ENCODE measurements around the gene GP9. TPM values are rescaled to one million over a fixed set of nuclear protein-coding genes. Genes with fewer than 3 reads are reported as not detected.

Gene GP9
- total RNA-seq, 6 experiments from 2014 or later, result 0.50 TPM; not detected in 5

DNA sequence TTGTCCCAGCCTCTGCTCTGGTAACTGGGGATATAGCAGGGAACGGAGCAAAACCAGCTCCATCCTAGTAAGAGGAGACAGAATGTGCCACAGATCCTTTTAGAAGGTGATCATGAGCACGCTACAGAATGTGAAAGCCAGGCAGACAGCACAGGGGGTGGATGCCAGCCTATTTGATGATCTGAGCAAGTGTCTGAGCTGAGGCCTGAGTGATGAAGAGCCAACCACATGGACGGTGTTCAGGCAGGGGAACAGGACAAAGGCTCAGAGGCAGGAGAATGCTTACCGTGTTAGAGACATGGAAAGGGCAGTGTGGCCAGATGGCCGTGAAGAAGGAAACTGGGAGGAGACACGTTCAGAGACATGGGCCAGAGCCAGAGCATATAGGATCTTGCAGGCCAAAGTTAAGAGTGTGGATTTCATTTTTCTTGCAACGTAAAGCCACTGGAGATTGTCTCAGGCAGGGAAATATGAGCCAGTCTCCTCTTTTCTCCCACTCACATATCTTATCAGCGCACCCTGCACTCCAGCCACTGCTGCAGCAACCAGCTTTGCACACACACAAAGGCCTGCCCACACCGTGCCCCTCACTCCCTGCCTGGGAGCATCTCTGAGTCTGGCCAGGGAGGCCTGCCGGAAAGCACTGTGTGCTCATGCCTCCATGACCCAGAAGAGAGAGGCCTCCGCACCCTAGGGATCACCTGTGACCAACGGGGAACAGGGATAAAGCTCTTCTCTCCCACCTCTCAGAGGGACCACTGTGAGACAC is 41.0 kb downstream of the GP9 start:
- Histone ChIP-seq H3K36me3 (peaks cover 0 to 6% (median 2%) of the 10 kb centered on the region in 4 donors), H3K27ac (no peak overlapping the region), H3K4me3 (no peak overlapping the region), H3K9me3 (no peaks in the 10 kb centered on the region), H3K27me3 (no peaks in the 10 kb centered on the region), H3K4me1 (peaks cover 0 to 23% (median 0%) of the 10 kb centered on the region in 4 donors)
- DNase-seq, result no peak
- intact Hi-C loops (cut with DNase I), result no loop called here
- TF ChIP-seq, protein P1, sequence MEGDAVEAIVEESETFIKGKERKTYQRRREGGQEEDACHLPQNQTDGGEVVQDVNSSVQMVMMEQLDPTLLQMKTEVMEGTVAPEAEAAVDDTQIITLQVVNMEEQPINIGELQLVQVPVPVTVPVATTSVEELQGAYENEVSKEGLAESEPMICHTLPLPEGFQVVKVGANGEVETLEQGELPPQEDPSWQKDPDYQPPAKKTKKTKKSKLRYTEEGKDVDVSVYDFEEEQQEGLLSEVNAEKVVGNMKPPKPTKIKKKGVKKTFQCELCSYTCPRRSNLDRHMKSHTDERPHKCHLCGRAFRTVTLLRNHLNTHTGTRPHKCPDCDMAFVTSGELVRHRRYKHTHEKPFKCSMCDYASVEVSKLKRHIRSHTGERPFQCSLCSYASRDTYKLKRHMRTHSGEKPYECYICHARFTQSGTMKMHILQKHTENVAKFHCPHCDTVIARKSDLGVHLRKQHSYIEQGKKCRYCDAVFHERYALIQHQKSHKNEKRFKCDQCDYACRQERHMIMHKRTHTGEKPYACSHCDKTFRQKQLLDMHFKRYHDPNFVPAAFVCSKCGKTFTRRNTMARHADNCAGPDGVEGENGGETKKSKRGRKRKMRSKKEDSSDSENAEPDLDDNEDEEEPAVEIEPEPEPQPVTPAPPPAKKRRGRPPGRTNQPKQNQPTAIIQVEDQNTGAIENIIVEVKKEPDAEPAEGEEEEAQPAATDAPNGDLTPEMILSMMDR (IDR thresholded peaks at IDR 0.05), result no peak
- no peak for TF ChIP-seq POLR2A (IDR thresholded peaks at IDR 0.05)
- WGBS (ENCODE audit: insufficient coverage, low coverage, low lambda C conversion rate, missing lambda C conversion rate), result 74% methylated on average over 6 of the region's 12 CpGs
- ATAC-seq, result no peak

DNA sequence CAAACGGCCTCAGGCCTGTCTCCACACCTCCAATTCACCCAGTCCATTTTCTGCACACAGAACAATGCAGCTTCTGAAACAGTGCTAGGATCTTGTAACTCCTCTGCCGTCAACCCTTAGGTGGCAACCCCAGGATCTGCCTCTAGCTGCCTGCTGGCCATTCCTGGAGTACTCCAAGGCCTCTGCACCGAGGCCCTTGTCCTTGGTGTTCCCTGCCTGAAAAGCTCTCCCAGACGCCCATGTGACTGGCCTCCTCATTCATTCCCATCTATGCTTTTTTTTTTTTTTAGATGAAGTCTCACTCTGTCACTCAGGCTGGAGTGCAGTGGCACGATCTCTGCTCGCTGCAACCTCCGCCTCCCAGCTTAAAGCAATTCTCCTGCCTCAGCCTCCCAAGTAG is 42.7 kb downstream of the GP9 start:
- ATAC-seq, result no peak
- Histone ChIP-seq H3K27ac (no peak overlapping the region), H3K27me3 (no peaks in the 10 kb centered on the region), H3K4me3 (no peak overlapping the region), H3K4me1 (peaks cover 0 to 40% (median 8%) of the 10 kb centered on the region in 4 donors), H3K36me3 (peaks cover 0 to 11% (median 5%) of the 10 kb centered on the region in 4 donors), H3K9me3 (no peaks in the 10 kb centered on the region)
- TF ChIP-seq, protein P1 (IDR thresholded peaks at IDR 0.05), result no peak
- no peak for TF ChIP-seq POLR2A (IDR thresholded peaks at IDR 0.05)
- intact Hi-C loops (cut with DNase I), result no loop called here
- WGBS (ENCODE audit: insufficient coverage, low coverage, low lambda C conversion rate, missing lambda C conversion rate), result 82% methylated on average over 7 of the region's 7 CpGs
- DNase-seq, result no peak

DNA sequence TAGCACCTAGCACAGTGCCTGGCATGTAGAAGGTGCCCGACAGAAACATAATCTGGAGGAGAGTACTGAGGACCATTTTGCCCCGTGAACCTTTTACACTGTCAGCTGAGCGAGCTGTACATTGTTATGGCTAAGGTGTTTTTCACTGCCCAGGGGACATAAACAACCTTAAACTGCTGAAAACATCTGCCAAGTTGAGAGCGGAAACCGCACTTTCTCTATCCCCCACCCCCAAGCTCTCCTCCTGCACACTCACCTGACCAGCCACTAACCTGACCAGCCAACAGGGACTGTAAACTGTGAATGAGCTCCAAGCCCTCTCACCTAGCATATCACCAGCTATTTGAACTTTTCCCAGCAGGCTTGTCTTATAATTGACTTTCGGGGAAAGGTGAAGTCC is 43.5 kb downstream of the GP9 start:
- H3K4me3 ChIP-seq, result no peak overlapping the region
- intact Hi-C loops (cut with DNase I), result no loop called here
- TF ChIP-seq POLR2A (IDR thresholded peaks at IDR 0.05), result no peak
- TF ChIP-seq, protein P1 (IDR thresholded peaks at IDR 0.05), result no peak
- WGBS (ENCODE audit: insufficient coverage, low coverage, low lambda C conversion rate, missing lambda C conversion rate), result 96% methylated on average over 2 of the region's 6 CpGs
- H3K27ac ChIP-seq, result no peak overlapping the region
- H3K36me3 ChIP-seq, result peaks cover 4 to 13% (median 8%) of the 10 kb centered on the region in 4 donors
- DNase-seq, result no peak
- H3K9me3 ChIP-seq, result no peaks in the 10 kb centered on the region
- H3K27me3 ChIP-seq, result no peaks in the 10 kb centered on the region
- no peak for ATAC-seq
- H3K4me1 ChIP-seq, result peaks cover 0 to 44% (median 11%) of the 10 kb centered on the region in 4 donors

DNA sequence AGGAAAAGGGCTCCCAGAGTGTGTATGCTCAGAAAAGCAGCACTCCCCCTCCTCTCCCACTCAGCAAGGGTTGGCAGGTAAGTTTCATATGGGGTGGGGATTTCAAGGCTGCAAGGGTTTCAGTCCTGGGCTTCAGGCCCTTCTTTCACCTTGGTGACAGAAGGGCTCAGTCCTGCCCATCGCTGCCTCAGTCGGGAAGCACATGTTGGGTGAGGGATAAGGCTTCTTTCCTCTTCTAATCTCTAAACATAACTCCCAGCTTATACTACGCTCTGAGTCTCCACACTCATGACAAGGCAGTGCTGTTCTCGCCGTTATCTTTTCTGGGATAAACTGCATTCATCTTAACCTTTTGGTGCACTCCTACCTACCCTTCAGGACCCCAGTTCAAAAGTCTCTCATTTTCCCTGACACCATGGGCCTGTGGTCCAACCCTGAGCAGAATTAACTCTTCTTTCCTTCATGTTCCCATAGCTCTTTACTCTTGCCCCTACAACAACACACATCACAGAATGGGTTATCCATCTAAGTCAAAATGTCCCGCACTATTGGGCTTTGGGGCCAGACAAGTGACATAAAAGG is 44.0 kb downstream of the GP9 start:
- intact Hi-C loops (cut with DNase I), result no loop called here
- WGBS (ENCODE audit: insufficient coverage, low coverage, low lambda C conversion rate, missing lambda C conversion rate), result 87% methylated on average over 5 of the region's 6 CpGs
- no peak overlapping the region for H3K27ac ChIP-seq
- H3K4me3 ChIP-seq, result no peak overlapping the region
- H3K27me3 ChIP-seq, result no peaks in the 10 kb centered on the region
- ATAC-seq (no peak), DNase-seq (no peak)
- H3K36me3 ChIP-seq, result peaks cover 7 to 15% (median 8%) of the 10 kb centered on the region in 4 donors
- peaks cover 0 to 44% (median 11%) of the 10 kb centered on the region in 4 donors for H3K4me1 ChIP-seq
- no peak for TF ChIP-seq POLR2A (IDR thresholded peaks at IDR 0.05)
- TF ChIP-seq, protein P1 (IDR thresholded peaks at IDR 0.05), result no peak
- H3K9me3 ChIP-seq, result no peaks in the 10 kb centered on the region
